ENCODE results near the gene IFIT1B. TPM values are rescaled to one million over a fixed set of nuclear protein-coding genes. Genes with fewer than 3 reads are reported as not detected.

The IFIT1B gene
- total and polyA plus RNA-seq, 9 of the 15 experiments (the other 6 are each of a cell fraction or from before 2014, with no cell fraction given), result not detected

DNA sequence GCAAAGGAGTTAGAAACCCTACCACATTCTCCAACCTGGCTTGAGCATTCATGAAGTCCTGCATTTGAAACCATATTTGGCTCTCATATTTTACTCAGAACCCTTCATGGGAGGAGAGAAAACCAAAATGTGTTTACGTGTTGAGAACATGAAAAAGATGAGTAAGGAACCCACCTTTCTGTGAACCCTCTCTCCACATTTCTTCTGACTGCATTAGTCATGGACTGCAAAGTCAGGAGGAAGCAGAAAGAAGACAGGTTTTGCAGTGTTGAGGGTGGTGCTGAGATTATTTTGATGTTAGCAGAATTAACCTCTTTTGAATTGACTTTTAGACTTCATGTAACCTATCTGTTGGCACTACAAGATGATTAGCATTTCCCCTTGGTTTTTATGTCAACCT, 4.9 kb downstream of the IFIT1B start:
- Histone ChIP-seq H3K36me3 (ENCODE audit: control insufficient read depth, insufficient read depth, low read length) (no peaks in the 10 kb centered on the region), H3K4me3 (no peak overlapping the region), H3K9me1 (ENCODE audit: control insufficient read depth, insufficient read depth, low read length) (no peaks in the 10 kb centered on the region), H3K4me1 (replicated peaks in 1 of 2; ENCODE audit: control insufficient read depth in 2 of 2, insufficient read depth in 2 of 2, low read length in 2 of 2) (no peaks in the 10 kb centered on the region; a peak in 1 of 5 replicates), H4K20me1 (replicated peaks; ENCODE audit: control insufficient read depth, insufficient read depth, low read length) (no peaks in the 10 kb centered on the region), H3K79me2 (ENCODE audit: control insufficient read depth, insufficient read depth, low read length) (no peaks in the 10 kb centered on the region), H3K4me2 (ENCODE audit: insufficient read depth, low read length) (no peak overlapping the region), H3K9me3 (replicated peaks; ENCODE audit: control insufficient read depth, insufficient read depth, low read depth, low read length) (no peaks in the 10 kb centered on the region), H2AFZ (ENCODE audit: low read depth, low read length) (no peak overlapping the region), H3K27me3 (ENCODE audit: control insufficient read depth in 2 of 2, insufficient read depth in 2 of 2, low read length in 2 of 2) (no peaks in the 10 kb centered on the region), H3K9ac (ENCODE audit: insufficient read depth in 1 of 2, low read depth in 2 of 2, low read length in 2 of 2) (no peak overlapping the region), H3K27ac (ENCODE audit: extremely low read depth, low read depth, low read length) (no peak overlapping the region)
- ChIA-PET CTCF (ENCODE audit: low intra/inter-chr PET ratio) (no interaction called here), POLR2A (interaction anchor here (0.7 kb wide), 1 partner anchor 1909 kb away, joined by 3 read pairs; no protein-coding TSS in a partner anchor)
- WGBS (ENCODE audit: insufficient coverage, low coverage, missing lambda C conversion rate), result 25% methylated on average over 1 of the region's 1 CpG
- FAIRE-seq, result no peak
- in situ Hi-C loops (cut with MboI), result no loop called here
- DNase-seq (ENCODE audit: extremely low read depth in 1 of 4, low spot score in 3 of 4), result no peak
- TF ChIP-seq ETV5 (CRISPR knock-in tag; IDR thresholded peaks at IDR 0.05; ENCODE audit: low read depth), result no peak
- no peak for TF ChIP-seq PHB (CRISPR knock-in tag; IDR thresholded peaks at IDR 0.05)
- TF ChIP-seq ZNF133 (CRISPR knock-in tag; IDR thresholded peaks at IDR 0.05), result no peak
- no peak for ATAC-seq
- intact Hi-C loops (cut with micrococcal nuclease), result no loop called here
- no TSS peak for BruUV-seq (replicated peaks)

DNA sequence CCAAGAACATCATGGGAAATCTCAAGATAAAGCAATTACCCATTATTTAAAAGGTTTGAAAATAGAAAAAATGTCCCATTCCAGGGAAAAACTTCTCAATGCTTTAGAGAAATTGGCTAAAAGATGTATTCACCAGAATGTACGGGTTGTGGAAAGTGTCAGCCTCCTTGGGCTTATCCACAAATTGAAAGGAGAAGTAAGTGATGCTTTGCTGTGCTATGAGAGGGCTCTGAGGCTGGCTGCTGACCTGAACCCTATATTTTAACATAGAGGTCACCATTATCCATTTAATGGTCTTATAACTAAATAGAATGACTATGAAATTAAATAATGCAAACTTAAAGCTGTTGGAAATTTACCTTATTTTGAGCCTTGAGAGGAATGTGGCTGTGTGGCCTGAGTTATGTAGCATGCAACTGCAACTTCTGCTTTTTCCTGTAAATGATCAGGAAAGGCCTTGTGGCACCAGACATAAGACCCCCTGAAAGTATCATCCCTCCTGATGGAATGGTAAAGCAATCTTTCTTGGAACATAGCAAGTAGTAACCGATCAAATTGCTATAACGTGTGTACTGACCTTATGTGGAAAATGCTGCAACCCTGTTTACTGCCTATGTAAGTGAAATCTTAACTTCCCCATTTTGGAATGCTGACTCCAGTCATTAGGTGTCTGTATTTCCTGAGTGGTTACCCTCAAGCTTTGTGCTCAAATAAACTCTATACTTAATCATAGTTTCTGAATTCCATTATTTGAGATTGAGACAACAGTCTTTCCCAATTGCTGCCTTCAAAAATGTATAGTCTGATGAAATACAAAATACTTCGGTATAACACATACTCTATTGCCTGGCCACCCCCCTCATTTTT, 6.9 kb downstream of the IFIT1B start:
- Histone ChIP-seq H3K4me3 (no peak overlapping the region), H3K9me3 (replicated peaks; ENCODE audit: control insufficient read depth, insufficient read depth, low read depth, low read length) (no peaks in the 10 kb centered on the region), H2AFZ (ENCODE audit: low read depth, low read length) (no peak overlapping the region), H3K4me2 (ENCODE audit: insufficient read depth, low read length) (no peak overlapping the region), H3K27ac (ENCODE audit: extremely low read depth, low read depth, low read length) (no peak overlapping the region), H4K20me1 (replicated peaks; ENCODE audit: control insufficient read depth, insufficient read depth, low read length) (no peaks in the 10 kb centered on the region), H3K36me3 (ENCODE audit: control insufficient read depth, insufficient read depth, low read length) (no peaks in the 10 kb centered on the region), H3K9ac (ENCODE audit: insufficient read depth in 1 of 2, low read depth in 2 of 2, low read length in 2 of 2) (no peak overlapping the region), H3K79me2 (ENCODE audit: control insufficient read depth, insufficient read depth, low read length) (no peaks in the 10 kb centered on the region), H3K27me3 (ENCODE audit: control insufficient read depth in 2 of 2, insufficient read depth in 2 of 2, low read length in 2 of 2) (no peaks in the 10 kb centered on the region), H3K4me1 (replicated peaks in 1 of 2; ENCODE audit: control insufficient read depth in 2 of 2, insufficient read depth in 2 of 2, low read length in 2 of 2) (no peaks in the 10 kb centered on the region), H3K9me1 (ENCODE audit: control insufficient read depth, insufficient read depth, low read length) (no peaks in the 10 kb centered on the region)
- DNase-seq (ENCODE audit: extremely low read depth in 1 of 4, low spot score in 3 of 4) (no peak), ATAC-seq (no peak), FAIRE-seq (no peak)
- ChIA-PET CTCF (ENCODE audit: low intra/inter-chr PET ratio) (no interaction called here), POLR2A (no interaction called here)
- WGBS (ENCODE audit: insufficient coverage, low coverage, missing lambda C conversion rate), result 16% methylated on average over 4 of the region's 4 CpGs
- in situ Hi-C loops (cut with MboI), result no loop called here
- TF ChIP-seq, protein P1, sequence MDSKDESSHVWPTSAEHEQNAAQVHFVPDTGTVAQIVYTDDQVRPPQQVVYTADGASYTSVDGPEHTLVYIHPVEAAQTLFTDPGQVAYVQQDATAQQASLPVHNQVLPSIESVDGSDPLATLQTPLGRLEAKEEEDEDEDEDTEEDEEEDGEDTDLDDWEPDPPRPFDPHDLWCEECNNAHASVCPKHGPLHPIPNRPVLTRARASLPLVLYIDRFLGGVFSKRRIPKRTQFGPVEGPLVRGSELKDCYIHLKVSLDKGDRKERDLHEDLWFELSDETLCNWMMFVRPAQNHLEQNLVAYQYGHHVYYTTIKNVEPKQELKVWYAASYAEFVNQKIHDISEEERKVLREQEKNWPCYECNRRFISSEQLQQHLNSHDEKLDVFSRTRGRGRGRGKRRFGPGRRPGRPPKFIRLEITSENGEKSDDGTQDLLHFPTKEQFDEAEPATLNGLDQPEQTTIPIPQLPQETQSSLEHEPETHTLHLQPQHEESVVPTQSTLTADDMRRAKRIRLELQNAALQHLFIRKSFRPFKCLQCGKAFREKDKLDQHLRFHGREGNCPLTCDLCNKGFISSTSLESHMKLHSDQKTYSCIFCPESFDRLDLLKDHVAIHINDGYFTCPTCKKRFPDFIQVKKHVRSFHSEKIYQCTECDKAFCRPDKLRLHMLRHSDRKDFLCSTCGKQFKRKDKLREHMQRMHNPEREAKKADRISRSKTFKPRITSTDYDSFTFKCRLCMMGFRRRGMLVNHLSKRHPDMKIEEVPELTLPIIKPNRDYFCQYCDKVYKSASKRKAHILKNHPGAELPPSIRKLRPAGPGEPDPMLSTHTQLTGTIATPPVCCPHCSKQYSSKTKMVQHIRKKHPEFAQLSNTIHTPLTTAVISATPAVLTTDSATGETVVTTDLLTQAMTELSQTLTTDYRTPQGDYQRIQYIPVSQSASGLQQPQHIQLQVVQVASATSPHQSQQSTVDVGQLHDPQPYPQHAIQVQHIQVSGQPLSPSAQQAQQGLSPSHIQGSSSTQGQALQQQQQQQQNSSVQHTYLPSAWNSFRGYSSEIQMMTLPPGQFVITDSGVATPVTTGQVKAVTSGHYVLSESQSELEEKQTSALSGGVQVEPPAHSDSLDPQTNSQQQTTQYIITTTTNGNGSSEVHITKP (IDR thresholded peaks at IDR 0.05; ENCODE audit: partially characterized antibody), result no peak
- TF ChIP-seq RBM34 (IDR thresholded peaks at IDR 0.05; ENCODE audit: borderline replicate concordance, insufficient read depth, low read length), result no peak
- TF ChIP-seq ZNF212 (CRISPR knock-in tag; IDR thresholded peaks at IDR 0.05), result no peak
- TF ChIP-seq ZKSCAN8 (CRISPR knock-in tag; IDR thresholded peaks at IDR 0.05), result no peak
- no peak for TF ChIP-seq ZBTB7A (IDR thresholded peaks at IDR 0.05; ENCODE audit: borderline replicate concordance, control insufficient read depth, low read depth, low read length)
- no peak for TF ChIP-seq FOXA1 (IDR thresholded peaks at IDR 0.05; ENCODE audit: borderline replicate concordance)
- TF ChIP-seq KAT2B (IDR thresholded peaks at IDR 0.05; ENCODE audit: low read depth, low read length), result no peak
- TF ChIP-seq WHSC1 (IDR thresholded peaks at IDR 0.05; ENCODE audit: low read length), result no peak
- BruUV-seq (replicated peaks), result no TSS peak
- intact Hi-C loops (cut with micrococcal nuclease), result no loop called here

Data from K562 (cell line).